SH-SY5Y (cell line): ENCODE data around the gene WDR7.

Experiments
- GATA2 ChIP-seq: IDR thresholded peaks from 2 replicates; pipeline ENCODE4 v1.6.1; 2011; ENCODE audit warnings: mild to moderate bottlenecking, low read depth, low read length
- GATA3 ChIP-seq: IDR thresholded peaks from 2 replicates; pipeline ENCODE4 v1.6.1; 2011; ENCODE audit warnings: low read depth, mild to moderate bottlenecking, low read length, moderate library complexity

The WDR7 gene

DNA sequence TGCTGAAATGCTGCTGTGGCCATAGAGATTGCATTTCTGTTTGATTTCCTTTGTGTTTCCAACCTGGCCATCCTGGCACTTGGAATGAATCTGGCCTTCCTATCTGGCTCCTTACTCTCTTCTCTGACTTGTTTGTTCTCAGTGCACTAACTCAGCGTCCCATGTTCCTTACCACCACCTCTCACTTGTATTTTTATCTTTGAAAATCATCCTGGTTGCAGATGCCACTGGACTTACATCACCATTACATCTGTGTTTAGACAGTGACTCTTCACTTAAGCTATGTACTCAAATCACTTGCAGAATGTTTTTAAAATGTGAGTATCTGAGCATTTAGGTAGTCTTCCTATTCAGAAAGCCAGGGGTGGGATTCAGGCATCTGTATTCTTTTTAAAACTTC is 239.5 kb downstream of the WDR7 start:
- TF ChIP-seq GATA2 (no peak), GATA3 (no peak)

GRCh38 chr18:56891116-56891515 is 240.0 kb downstream of the WDR7 start:
- TF ChIP-seq GATA2: no peak
- no peak for TF ChIP-seq GATA3

GRCh38 chr18:56891870-56892269 is 240.7 kb downstream of the WDR7 start:
- TF ChIP-seq GATA2 (no peak), GATA3 (no peak)

DNA sequence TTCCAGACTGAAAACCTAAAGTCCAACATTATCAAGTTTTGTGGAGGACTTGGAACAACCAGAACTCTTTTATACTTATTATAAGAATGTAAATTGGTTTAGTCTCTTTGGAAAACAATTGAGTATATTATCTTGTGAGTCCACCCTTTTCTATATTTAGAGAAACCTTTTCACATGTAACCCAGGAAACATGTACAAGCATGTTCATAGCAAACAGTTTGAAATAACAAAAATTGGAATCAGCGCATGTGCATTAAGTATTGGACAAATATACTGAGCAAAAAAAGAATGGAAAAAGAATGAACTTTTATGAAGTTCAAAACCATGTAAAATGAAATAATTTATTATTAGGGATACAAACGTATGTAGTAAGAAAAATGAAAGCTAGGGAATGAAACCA is 246.0 kb downstream of the WDR7 start:
- TF ChIP-seq GATA3 (no peak), GATA2 (no peak)

GRCh38 chr18:56899660-56900059 is 248.5 kb downstream of the WDR7 start:
- TF ChIP-seq GATA3: no peak
- no peak for TF ChIP-seq GATA2

- no peak for TF ChIP-seq GATA3
- TF ChIP-seq GATA2: no peak
Observed at GRCh38 chr18:56900195-56901094, 249.3 kb downstream of the WDR7 start.

- TF ChIP-seq GATA2 (no peak), GATA3 (no peak)
Observed at GRCh38 chr18:56901919-56902318, 250.8 kb downstream of the WDR7 start.

GRCh38 chr18:56902653-56903052 is 251.5 kb downstream of the WDR7 start:
- TF ChIP-seq GATA3 (no peak), GATA2 (no peak)

DNA sequence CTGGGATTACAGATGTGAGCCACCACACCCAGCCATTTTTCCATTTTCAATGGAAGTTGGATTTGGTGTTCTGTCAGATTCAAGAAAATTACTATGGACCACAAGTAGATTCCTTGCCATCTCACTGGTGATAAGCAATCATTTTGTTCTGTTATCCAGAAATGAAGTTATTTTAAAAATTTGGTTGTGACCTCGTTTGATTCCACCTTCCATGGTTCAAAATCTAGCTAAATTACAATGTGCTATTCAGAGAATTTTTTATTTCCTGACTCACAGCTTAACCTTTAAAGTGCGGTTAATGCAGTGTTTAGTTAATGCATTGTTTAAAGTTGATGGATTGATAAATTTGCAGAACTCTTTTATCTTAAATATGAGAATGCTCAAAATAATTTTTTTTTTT is 252.5 kb downstream of the WDR7 start:
- TF ChIP-seq GATA3 (no peak), GATA2 (no peak)

DNA sequence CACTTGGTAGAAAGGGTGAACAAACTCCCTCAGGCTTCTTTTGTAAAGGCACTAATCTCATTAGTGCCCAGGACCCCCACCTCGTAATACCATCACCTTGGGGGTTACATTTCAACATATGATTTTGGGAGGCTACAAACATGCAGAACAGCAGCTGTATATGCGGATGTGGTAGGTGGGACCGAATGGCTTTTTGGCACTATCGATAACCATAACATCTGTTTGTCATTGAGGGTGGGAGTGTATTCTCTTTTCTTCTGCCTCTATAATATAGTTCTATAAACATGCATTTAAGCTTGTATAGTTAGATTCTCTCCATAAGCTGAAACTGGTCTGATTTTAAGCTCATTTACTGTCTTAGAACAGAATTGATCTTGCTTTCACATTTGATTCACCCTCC is 256.6 kb downstream of the WDR7 start:
- TF ChIP-seq GATA3: no peak
- TF ChIP-seq GATA2: no peak

- no peak for TF ChIP-seq GATA3
Observed at GRCh38 chr18:56910237-56910636, 259.1 kb downstream of the WDR7 start.

DNA sequence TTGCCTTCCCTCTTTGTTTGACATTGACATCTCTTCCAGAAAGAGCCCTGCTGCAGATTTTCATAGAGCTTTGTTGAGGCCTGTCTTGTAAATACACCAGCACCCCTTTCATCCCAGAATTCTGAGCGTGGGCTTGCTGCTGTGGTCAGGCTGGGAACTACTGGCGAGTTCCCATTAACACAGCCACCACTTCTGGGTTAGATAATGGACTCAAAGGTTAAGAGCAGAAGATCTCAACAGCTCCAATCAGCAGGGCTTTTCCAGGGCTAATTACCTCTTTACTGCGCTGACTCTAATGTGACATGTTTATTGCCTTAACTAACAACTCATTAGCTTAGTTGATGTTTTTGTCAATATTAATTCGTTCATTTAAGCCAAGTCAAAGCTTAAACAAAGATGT is 259.8 kb downstream of the WDR7 start:
- TF ChIP-seq GATA2 (no peak), GATA3 (no peak)

DNA sequence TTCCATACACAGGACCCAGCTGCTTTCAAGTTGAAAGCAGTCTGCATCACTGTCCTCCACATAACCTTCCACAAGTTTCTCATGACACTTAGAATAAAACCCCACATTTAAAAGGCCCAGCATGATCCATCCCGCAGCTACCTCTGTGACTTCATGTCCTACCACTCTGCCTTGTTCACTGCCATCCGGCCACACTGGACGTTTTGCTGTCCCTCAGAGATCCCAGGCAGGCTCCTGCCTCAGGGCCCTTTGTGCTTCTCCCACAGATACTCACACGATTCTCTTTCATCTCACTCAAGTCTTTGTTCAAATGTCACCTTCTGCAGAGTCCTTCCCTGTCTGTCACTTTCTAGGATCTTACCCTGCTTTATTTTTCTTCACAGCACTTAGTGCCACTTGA is 262.8 kb downstream of the WDR7 start:
- TF ChIP-seq GATA2 (no peak), GATA3 (no peak)

DNA sequence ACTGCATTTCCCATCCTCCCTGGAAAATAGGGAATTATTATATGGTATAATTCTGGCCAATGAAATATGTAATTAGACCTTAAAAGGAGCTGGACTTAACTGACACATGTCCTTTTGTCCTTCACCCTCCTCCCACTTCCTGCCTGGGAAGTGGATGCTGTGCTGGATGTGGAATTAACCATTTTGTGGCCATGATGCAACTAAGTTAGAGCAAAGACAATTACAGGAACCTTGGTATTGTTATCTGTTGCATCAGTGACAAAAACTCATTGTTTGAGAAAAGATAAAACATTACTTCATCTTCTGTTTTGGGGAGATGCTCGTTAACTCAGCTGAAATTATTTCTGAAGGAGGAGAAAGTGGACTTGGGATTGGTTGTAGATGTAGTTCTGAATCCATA is 268.0 kb downstream of the WDR7 start:
- no peak for TF ChIP-seq GATA3
- no peak for TF ChIP-seq GATA2

DNA sequence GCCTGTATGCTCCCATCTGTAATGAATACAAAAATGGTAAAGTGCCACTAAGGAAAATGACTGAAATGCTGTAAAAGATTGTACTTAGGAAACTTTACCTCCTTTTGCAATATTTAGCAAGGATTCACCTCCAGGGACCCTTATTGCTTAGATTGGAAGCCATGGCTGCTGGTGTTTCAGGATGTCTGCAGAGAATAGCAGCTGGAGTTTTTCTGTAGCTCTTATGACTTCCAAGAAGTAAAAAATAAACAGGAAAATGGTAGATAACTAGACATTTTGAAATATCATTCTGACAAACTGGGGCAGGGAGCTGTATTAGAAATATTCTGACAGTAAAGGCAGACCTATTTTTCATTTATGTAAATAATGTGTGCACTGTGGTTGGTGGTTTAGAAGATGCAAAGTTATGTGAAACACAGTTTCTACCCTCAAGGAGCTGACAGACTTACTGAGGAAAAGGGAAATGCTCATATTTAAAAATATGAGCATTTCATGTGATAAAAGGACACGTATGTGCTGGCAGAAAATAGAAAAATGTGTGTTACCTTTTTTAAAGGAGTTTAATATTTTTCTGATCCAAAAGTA is 270.8 kb downstream of the WDR7 start:
- TF ChIP-seq GATA3 (no peak), GATA2 (no peak)

DNA sequence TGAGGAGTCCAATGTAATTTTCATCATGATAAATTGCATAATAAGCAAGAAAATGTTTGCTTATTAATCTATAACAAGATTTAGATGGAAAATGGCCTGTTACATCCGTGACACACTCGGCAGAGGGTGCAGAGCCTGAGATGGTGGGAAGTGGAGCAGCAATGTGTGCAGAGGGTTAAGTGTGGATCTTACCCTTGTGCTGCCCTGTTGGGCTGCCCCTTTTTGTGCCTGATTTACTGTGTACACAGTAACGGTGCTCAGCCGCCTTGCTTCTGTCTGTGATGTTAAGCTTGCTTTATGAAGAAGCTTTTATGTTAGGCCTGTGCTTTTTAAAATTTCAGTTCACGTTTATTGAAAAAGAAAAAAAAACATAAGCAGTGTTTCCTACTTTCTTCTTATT is 275.6 kb downstream of the WDR7 start:
- TF ChIP-seq GATA2 (no peak), GATA3 (no peak)
